Cardiac septum (tissue), 1 donor: ENCODE data around the gene SLC4A2. TPM values are rescaled to one million over a fixed set of nuclear protein-coding genes. Genes with fewer than 3 reads are reported as not detected.
"Not testable (repeated sequence)": the region's sequence is repeated elsewhere in the genome, so short reads cannot be mapped to it uniquely, and the experiment has no call there.

Source experiments
- DNase-seq: peaks from one replicate; pipeline ENCODE4 v3.0.0-alpha.2; 2020; ENCODE audit warnings: low spot score
- intact Hi-C: fragments of 100-400 bp; cut with DNase I; formaldehyde crosslinking; loops from one replicate; pipeline ENCODE4 v1.14.0; 2022
- long read RNA-seq: library from polyadenylated mRNA; unstranded; transcript quantifications from one replicate; pipeline ENCODE4 v2.0.0, GENCODE V29; 2021
- total RNA-seq: library from RNA; stranded (reverse); fragmentation: NEBNext Ultra II Directional; extraction: Animal tissue kit (Norgen Biotek cat#: 25700); gene quantifications from one replicate; pipeline ENCODE4 v1.2.1, GENCODE V29; 2021
- donor health status: DM: no; HTN: no; CAD: no.

The SLC4A2 gene
- 83.4 TPM for total RNA-seq
- long read RNA-seq, full-length matches to known transcripts, result 31 of 92 reads
- long read RNA-seq, partial matches to known transcripts, result 42 of 92 reads
- long read RNA-seq, other reads (novel, unspliced or antisense), result 19 of 92 reads

GRCh38 chr7:151059367-151060112 is at the start of gene SLC4A2:
TSS of gene SLC4A2 (plus strand) at chr7:151059589. CDS start at chr7:151061988, 2,399 bp downstream.
- intact Hi-C loops, result loop anchor here (1.0 to 2.0 kb wide), 2 partner anchors 21 to 31 kb away; partner anchors contain the start of genes ABCB8 and FASTK
- peak; percentile 89 for DNase-seq

- no peak for DNase-seq
- intact Hi-C loops, result no loop called here
These were observed 49.4 kb upstream of the SLC4A2 start for GRCh38 chr7:151010037-151010306.

GRCh38 chr7:151010307-151011096 is 48.9 kb upstream of the SLC4A2 start:
- intact Hi-C loops, result no loop called here
- DNase-seq, result no peak

GRCh38 chr7:151011097-151011409 is 48.3 kb upstream of the SLC4A2 start:
- no peak for DNase-seq
- intact Hi-C loops, result no loop called here

GRCh38 chr7:151011616-151012015 is 47.8 kb upstream of the SLC4A2 start:
- intact Hi-C loops, DNase-seq: not testable (repeated sequence)

- DNase-seq, result no peak
- intact Hi-C loops, result no loop called here
These were observed 47.2 kb upstream of the SLC4A2 start for GRCh38 chr7:151012031-151012692.

- intact Hi-C loops, result no loop called here
- DNase-seq, result no peak
These were observed 46.5 kb upstream of the SLC4A2 start for GRCh38 chr7:151012911-151013347.

GRCh38 chr7:151013356-151013732 is 46.0 kb upstream of the SLC4A2 start:
- DNase-seq, result no peak
- intact Hi-C loops, result no loop called here

- intact Hi-C loops, result no loop called here
- DNase-seq, result no peak
These were observed 45.5 kb upstream of the SLC4A2 start for GRCh38 chr7:151013733-151014497.

- no peak for DNase-seq
- intact Hi-C loops, result no loop called here
These were observed 44.4 kb upstream of the SLC4A2 start for GRCh38 chr7:151014950-151015349.

GRCh38 chr7:151015967-151016366 is 43.4 kb upstream of the SLC4A2 start:
- no peak for DNase-seq
- intact Hi-C loops, result no loop called here

- intact Hi-C loops, result no loop called here
- DNase-seq, result no peak
These were observed 42.9 kb upstream of the SLC4A2 start for GRCh38 chr7:151016505-151016904.

- intact Hi-C loops, result no loop called here
- no peak for DNase-seq
These were observed 42.4 kb upstream of the SLC4A2 start for GRCh38 chr7:151016942-151017341.

GRCh38 chr7:151017370-151017952 is 41.9 kb upstream of the SLC4A2 start:
- DNase-seq, result no peak
- intact Hi-C loops, result no loop called here

GRCh38 chr7:151017953-151018420 is 41.4 kb upstream of the SLC4A2 start:
- DNase-seq, result peak; percentile 87
- intact Hi-C loops, result loop anchor here (2.0 kb wide), 1 partner anchor 119 kb away; no protein-coding TSS in a partner anchor

- intact Hi-C loops, result loop anchor here (2.0 kb wide), 1 partner anchor 120 kb away; no protein-coding TSS in a partner anchor
- DNase-seq, result no peak
These were observed 40.8 kb upstream of the SLC4A2 start for GRCh38 chr7:151018421-151019129.

GRCh38 chr7:151019130-151019447 is 40.3 kb upstream of the SLC4A2 start:
- no peak for DNase-seq
- intact Hi-C loops, result loop anchor here (2.0 kb wide), 1 partner anchor 120 kb away; no protein-coding TSS in a partner anchor

- intact Hi-C loops, result no loop called here
These were observed 39.2 kb upstream of the SLC4A2 start for GRCh38 chr7:151020231-151020630.

GRCh38 chr7:151023232-151023631 is 36.2 kb upstream of the SLC4A2 start:
- intact Hi-C loops, result no loop called here
- no peak for DNase-seq

More at GRCh38 chr7:151020231-151020630, 39.2 kb upstream of the SLC4A2 start:
- no peak for DNase-seq
